Neural crest cell (in vitro differentiated cells): ENCODE measurements around the gene AMOTL1. TPM values are rescaled to one million over a fixed set of nuclear protein-coding genes. Genes with fewer than 3 reads are reported as not detected.

Source experiments
- DNase-seq: peaks from one replicate; pipeline ENCODE4 v3.0.0; 2021; ENCODE audit warnings: low read depth, mixed read lengths, low spot score
- H3K27ac Mint-ChIP-seq: one replicate; pipeline ENCODE4 v1.8.0; 2021; ENCODE audit warnings: mild to moderate bottlenecking, mixed read lengths; ENCODE audit not compliant: unreplicated experiment
- H3K27me3 Mint-ChIP-seq: 2 replicates; pipeline ENCODE4 v1.8.0; 2021; ENCODE audit warnings: low read depth, mild to moderate bottlenecking, mixed read lengths
- H3K36me3 Mint-ChIP-seq: 2 replicates; pipeline ENCODE4 v1.8.0; 2021; ENCODE audit warnings: low read depth, mild to moderate bottlenecking, mixed read lengths
- H3K4me1 Mint-ChIP-seq: 2 replicates; pipeline ENCODE4 v1.8.0; 2021; ENCODE audit warnings: mixed read lengths
- H3K4me3 Mint-ChIP-seq: one replicate; pipeline ENCODE4 v1.8.0; 2021; ENCODE audit warnings: mild to moderate bottlenecking, mixed read lengths
- H3K9me3 Mint-ChIP-seq: 2 replicates; pipeline ENCODE4 v1.8.0; 2021; ENCODE audit warnings: mixed read lengths
- total RNA-seq: library from RNA; stranded (reverse); gene quantifications from 2 replicates; pipeline ENCODE4 v1.2.1, GENCODE V29; 2021
- TF ChIP-seq, protein P1 (sequence below): fragments of 200-600 bp; sonication (generic); conservative IDR thresholded peaks from 2 replicates; pipeline ENCODE4 v1.5.0; 2021; ENCODE audit warnings: antibody characterized with exemption, mild to moderate bottlenecking

The AMOTL1 gene
- total RNA-seq, 1 donor from 2014 or later: 67.5 TPM

DNA sequence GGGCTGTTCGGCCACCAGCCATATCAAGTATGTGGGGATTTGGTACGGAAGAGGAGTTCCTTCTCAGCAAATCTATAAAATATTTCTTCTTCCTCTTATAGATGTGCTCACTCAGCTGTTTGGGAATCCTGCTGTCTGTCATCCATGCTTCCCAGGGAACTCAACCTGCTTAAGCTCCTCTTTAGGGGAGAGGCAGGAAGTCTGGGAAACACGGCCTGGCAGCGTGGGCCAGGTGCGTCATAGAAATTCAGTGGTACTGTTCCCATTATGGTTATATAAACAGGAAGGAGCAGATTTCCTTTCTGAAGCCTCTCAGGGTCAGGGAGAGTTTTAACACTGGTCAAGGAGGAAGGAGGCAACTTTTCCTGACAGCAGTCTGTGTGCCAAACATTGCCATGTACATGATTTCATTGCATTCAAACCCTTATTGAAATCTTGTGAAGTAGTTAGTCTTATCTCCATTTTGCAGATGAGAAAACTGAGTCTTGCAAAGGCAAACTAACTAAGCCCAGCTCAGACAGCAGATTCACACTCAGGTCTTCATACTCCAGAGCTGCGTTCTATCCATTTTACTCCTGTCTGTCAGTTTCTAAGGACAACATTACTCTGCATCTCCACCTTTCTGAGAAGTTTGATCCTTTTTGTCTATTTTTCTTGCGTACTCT is 35.4 kb upstream of the AMOTL1 start:
- H3K27ac Mint-ChIP-seq: peak overlapping the region; percentile 20
- H3K9me3 Mint-ChIP-seq: no peaks in the 10 kb centered on the region
- H3K36me3 Mint-ChIP-seq: no peaks in the 10 kb centered on the region
- TF ChIP-seq, protein P1, sequence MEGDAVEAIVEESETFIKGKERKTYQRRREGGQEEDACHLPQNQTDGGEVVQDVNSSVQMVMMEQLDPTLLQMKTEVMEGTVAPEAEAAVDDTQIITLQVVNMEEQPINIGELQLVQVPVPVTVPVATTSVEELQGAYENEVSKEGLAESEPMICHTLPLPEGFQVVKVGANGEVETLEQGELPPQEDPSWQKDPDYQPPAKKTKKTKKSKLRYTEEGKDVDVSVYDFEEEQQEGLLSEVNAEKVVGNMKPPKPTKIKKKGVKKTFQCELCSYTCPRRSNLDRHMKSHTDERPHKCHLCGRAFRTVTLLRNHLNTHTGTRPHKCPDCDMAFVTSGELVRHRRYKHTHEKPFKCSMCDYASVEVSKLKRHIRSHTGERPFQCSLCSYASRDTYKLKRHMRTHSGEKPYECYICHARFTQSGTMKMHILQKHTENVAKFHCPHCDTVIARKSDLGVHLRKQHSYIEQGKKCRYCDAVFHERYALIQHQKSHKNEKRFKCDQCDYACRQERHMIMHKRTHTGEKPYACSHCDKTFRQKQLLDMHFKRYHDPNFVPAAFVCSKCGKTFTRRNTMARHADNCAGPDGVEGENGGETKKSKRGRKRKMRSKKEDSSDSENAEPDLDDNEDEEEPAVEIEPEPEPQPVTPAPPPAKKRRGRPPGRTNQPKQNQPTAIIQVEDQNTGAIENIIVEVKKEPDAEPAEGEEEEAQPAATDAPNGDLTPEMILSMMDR: no peak
- H3K4me3 Mint-ChIP-seq: no peak overlapping the region
- no peaks in the 10 kb centered on the region for H3K27me3 Mint-ChIP-seq
- peaks cover 41% of the 10 kb centered on the region for H3K4me1 Mint-ChIP-seq
- DNase-seq: no peak

DNA sequence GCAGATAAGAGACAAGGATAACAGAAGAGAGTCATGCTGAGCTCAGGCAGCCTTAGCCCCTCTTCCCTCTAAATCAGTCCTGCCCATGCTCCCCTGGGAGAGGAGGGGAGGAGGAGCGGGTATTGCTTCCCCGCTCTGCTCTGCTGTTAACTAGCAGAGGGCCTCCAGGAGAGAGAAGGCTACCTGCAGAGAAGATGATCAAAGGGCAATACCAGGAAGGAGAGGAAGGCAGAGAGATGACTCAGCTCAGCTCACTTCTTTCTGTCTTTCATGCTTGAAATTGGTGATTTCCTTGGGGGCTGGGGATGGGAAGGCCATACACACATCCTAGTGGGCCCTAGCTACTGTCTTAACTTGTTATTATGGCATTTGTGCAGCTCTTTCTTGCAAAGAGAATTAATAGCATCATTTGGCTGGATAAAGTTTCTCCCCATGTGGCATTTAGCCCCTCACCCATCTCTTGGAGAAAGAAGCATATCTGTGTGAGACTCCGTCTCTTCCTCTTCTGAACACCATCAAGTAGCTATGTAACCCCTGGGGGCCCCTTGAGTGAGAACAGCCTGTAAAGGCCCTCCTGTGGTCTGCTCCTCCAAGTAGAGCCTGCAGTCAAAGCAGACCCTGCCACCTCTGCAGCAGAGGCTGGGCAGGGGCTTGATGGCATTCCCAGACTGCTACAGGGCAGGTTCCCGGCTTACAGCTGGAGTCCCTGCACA is 33.4 kb upstream of the AMOTL1 start:
- Mint-ChIP-seq H3K27ac (no peak overlapping the region), H3K4me3 (no peak overlapping the region)

GRCh38 chr11:94735907-94736306 is 32.2 kb upstream of the AMOTL1 start:
- Mint-ChIP-seq H3K27ac (no peak overlapping the region), H3K4me3 (no peak overlapping the region), H3K4me1 (peaks cover 35% of the 10 kb centered on the region), H3K27me3 (no peaks in the 10 kb centered on the region), H3K9me3 (no peaks in the 10 kb centered on the region), H3K36me3 (no peaks in the 10 kb centered on the region)
- TF ChIP-seq, protein P1: no peak
- DNase-seq: no peak

More for the DNA sequence above, 33.4 kb upstream of the AMOTL1 start:
- Mint-ChIP-seq H3K4me1 (peaks cover 39% of the 10 kb centered on the region), H3K36me3 (no peaks in the 10 kb centered on the region), H3K9me3 (no peaks in the 10 kb centered on the region), H3K27me3 (no peaks in the 10 kb centered on the region)
- DNase-seq: no peak
- TF ChIP-seq, protein P1: no peak

- TF ChIP-seq, protein P1: no peak
- H3K4me3 Mint-ChIP-seq: no peak overlapping the region
- peaks cover 42% of the 10 kb centered on the region for H3K4me1 Mint-ChIP-seq
- no peaks in the 10 kb centered on the region for H3K9me3 Mint-ChIP-seq
- peaks cover 4% of the 10 kb centered on the region for H3K27me3 Mint-ChIP-seq
- H3K36me3 Mint-ChIP-seq: no peaks in the 10 kb centered on the region
- H3K27ac Mint-ChIP-seq: no peak overlapping the region
- no peak for DNase-seq
These were observed 31.0 kb upstream of the AMOTL1 start for GRCh38 chr11:94737171-94737611.

DNA sequence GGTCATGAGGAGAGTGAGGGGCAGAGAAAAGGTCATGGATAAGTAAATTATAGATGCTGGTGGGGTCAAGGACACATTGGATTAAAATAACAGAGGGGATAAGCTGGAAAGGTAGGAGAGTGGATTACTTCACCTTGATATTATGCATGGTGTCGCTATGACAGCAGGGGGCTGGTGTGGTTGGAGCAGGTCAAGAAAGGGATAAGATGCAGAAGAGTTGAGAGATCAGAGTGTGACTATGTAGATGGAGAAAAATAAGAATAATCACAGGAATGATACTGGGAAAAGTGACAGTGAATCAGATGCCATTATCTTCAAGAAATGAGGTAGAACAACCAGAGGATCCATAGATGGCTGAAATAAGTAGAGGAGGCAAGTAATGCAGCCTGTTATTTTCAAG is 29.4 kb upstream of the AMOTL1 start:
- TF ChIP-seq, protein P1: no peak
- peaks cover 40% of the 10 kb centered on the region for H3K4me1 Mint-ChIP-seq
- no peak overlapping the region for H3K4me3 Mint-ChIP-seq
- no peaks in the 10 kb centered on the region for H3K9me3 Mint-ChIP-seq
- H3K27me3 Mint-ChIP-seq: peaks cover 4% of the 10 kb centered on the region
- DNase-seq: no peak
- no peak overlapping the region for H3K27ac Mint-ChIP-seq
- no peaks in the 10 kb centered on the region for H3K36me3 Mint-ChIP-seq
